OCI-LY3 (cell line): ENCODE data around the gene CFAP410.

Experiments used
- H2AFZ ChIP-seq: fragments of 200-600, 300-600 bp; shearing (Covaris generic); 2 replicates; pipeline ENCODE4 v1.6.0; 2014; ENCODE audit warnings: antibody characterized with exemption, low read depth, low read length
- H3K27ac ChIP-seq: fragments of 200-600, 300-600 bp; sonication (generic); 2 replicates; pipeline ENCODE4 v1.5.1; 2014; ENCODE audit warnings: mild to moderate bottlenecking, low read length, moderate library complexity, mixed read lengths
- H3K27me3 ChIP-seq: fragments of 200-600, 300-600 bp; sonication (generic); 2 replicates; pipeline ENCODE4 v1.6.1; 2014; ENCODE audit warnings: low read depth, low read length, mixed read lengths
- H3K36me3 ChIP-seq: fragments of 200-600, 300-600 bp; sonication (generic); replicated peaks from 2 replicates; pipeline ENCODE3; 2014; ENCODE audit warnings: low read depth, low read length, mixed read lengths
- H3K4me1 ChIP-seq: fragments of 300-600, 200-600 bp; sonication (generic); 2 replicates; pipeline ENCODE4 v1.6.1; 2014; ENCODE audit warnings: low read length, mixed read lengths
- H3K4me2 ChIP-seq: fragments of 200-600, 300-600 bp; sonication (generic); 2 replicates; pipeline ENCODE4 v1.6.1; 2014; ENCODE audit warnings: low read length, mixed read lengths
- H3K4me3 ChIP-seq: fragments of 300-600, 200-600 bp; sonication (generic); 2 replicates; pipeline ENCODE4 v1.5.1; 2014; ENCODE audit warnings: antibody characterized with exemption, mild to moderate bottlenecking, low read length, moderate library complexity
- H3K79me2 ChIP-seq: fragments of 300-600, 200-600 bp; shearing (Covaris generic); 2 replicates; pipeline ENCODE4 v1.6.1; 2014; ENCODE audit warnings: mild to moderate bottlenecking, low read length, mixed read lengths
- H3K9ac ChIP-seq: fragments of 300-600, 200-600 bp; shearing (Covaris generic); 2 replicates; pipeline ENCODE4 v1.6.0; 2014; ENCODE audit warnings: mild to moderate bottlenecking, low read length, moderate library complexity
- H3K9me3 ChIP-seq: fragments of 200-600, 300-600 bp; shearing (Covaris generic); 2 replicates; pipeline ENCODE4 v1.6.1; 2014; ENCODE audit warnings: low read length, mixed read lengths; ENCODE audit not compliant: insufficient read depth
- H4K20me1 ChIP-seq: fragments of 200-600, 300-600 bp; sonication (generic); 2 replicates; pipeline ENCODE4 v1.6.1; 2016; ENCODE audit warnings: low read length, mixed read lengths; ENCODE audit not compliant: insufficient read depth
- EZH2phosphoT487 ChIP-seq: fragments of 200-600 bp; shearing (Covaris generic); IDR thresholded peaks from 2 replicates; pipeline ENCODE4 v1.6.1; 2018; ENCODE audit warnings: antibody characterized with exemption, mixed run types, low read depth
- TF ChIP-seq, protein P1 (sequence below): fragments of 200-600, 300-600 bp; sonication (generic); IDR thresholded peaks from 2 replicates; pipeline ENCODE4 v1.5.1; 2014; ENCODE audit warnings: antibody characterized with exemption, low read length, low read depth

CFAP410 gene

DNA sequence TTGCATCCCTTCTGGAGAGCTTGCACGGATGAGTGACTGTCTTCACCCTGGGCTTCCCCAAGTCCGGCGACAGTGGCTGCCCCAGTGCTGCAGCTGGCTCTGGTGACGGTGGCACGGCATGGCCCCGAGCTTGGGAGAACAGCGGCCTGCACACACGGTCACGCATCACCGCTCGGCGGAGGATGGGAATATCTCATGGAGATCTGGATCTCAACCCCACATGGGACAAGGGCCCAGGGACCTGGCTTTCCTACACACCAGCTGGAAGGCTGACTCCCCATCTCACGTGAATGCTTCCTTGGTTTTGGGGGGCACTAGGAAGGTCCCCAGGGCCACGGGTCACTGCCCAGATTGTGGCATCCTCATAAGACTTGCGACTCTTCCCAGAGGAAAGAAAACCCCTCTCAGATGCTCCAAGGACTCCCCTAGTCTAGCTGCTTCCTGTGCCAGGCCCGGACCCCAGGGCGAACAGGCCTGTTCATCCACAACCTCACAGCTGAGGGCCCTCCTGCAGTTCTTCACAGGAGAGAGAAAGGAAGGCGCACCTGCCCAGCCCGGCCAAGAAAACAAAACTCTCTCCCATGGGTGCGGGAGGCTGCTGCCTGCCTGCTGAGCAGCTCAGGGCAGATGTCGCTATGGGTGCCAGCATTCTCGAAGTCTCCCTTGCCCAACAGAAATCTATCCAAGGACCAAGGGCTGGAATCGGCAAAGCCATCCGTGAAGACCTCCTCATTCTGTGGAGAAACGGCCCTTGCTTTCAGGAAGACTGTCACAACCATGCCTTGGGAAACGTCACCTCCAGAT is 9.9 kb downstream of the CFAP410 start:
- no peak overlapping the region for H3K9ac ChIP-seq

DNA sequence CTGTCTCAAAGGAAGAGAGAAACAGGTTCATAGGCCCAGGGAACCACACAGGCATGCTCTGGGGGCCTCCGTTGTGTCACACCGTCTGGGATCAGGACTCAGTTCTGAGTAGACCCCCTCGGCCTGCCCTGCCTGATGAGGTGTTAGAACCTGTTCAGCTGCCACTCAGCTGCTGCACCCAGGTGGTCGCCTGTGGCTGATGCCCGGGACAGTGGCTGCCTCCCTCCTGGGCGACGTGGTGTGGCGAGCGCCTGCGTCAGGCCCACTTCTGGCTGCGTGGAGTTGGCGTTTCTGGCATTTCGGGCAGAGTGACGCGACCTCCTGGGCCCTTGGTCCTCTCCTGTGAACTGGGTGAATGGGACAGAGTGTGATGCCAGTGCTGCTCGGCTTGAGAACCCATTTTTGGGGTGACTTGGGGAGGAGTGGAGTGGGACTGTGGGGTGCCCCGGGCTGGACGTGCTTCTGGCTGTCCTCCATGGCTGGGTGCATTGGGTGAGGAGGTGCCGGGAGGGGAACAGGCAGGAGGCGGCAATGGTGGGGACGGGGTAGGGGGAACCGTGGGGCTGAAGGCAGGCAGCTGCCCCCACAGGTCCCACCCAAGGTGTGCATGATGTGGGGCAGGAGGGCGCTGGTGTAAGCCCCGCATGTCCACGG is 10.8 kb downstream of the CFAP410 start:
- H3K27ac ChIP-seq = no peak overlapping the region
- H3K4me1 ChIP-seq = no peaks in the 10 kb centered on the region
- H3K36me3 ChIP-seq = no peaks in the 10 kb centered on the region
- no peaks in the 10 kb centered on the region for H3K27me3 ChIP-seq
- no peak overlapping the region for H3K4me3 ChIP-seq
- H3K9me3 ChIP-seq = no peaks in the 10 kb centered on the region
- H4K20me1 ChIP-seq = no peaks in the 10 kb centered on the region
- no peak overlapping the region for H3K9ac ChIP-seq
- H2AFZ ChIP-seq = no peak overlapping the region
- TF ChIP-seq, protein P1, sequence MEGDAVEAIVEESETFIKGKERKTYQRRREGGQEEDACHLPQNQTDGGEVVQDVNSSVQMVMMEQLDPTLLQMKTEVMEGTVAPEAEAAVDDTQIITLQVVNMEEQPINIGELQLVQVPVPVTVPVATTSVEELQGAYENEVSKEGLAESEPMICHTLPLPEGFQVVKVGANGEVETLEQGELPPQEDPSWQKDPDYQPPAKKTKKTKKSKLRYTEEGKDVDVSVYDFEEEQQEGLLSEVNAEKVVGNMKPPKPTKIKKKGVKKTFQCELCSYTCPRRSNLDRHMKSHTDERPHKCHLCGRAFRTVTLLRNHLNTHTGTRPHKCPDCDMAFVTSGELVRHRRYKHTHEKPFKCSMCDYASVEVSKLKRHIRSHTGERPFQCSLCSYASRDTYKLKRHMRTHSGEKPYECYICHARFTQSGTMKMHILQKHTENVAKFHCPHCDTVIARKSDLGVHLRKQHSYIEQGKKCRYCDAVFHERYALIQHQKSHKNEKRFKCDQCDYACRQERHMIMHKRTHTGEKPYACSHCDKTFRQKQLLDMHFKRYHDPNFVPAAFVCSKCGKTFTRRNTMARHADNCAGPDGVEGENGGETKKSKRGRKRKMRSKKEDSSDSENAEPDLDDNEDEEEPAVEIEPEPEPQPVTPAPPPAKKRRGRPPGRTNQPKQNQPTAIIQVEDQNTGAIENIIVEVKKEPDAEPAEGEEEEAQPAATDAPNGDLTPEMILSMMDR = no peak
- no peak for TF ChIP-seq EZH2phosphoT487
- H3K4me2 ChIP-seq = no peak overlapping the region
- no peaks in the 10 kb centered on the region for H3K79me2 ChIP-seq

More for the DNA sequence above, 9.9 kb downstream of the CFAP410 start:
- Histone ChIP-seq H3K4me3 (no peak overlapping the region), H3K27ac (no peak overlapping the region), H3K27me3 (no peaks in the 10 kb centered on the region), H4K20me1 (no peaks in the 10 kb centered on the region), H2AFZ (no peak overlapping the region), H3K9me3 (no peaks in the 10 kb centered on the region), H3K4me1 (no peaks in the 10 kb centered on the region), H3K36me3 (no peaks in the 10 kb centered on the region), H3K79me2 (no peaks in the 10 kb centered on the region), H3K4me2 (no peak overlapping the region)
- TF ChIP-seq, protein P1 = no peak
- TF ChIP-seq EZH2phosphoT487 = no peak

DNA sequence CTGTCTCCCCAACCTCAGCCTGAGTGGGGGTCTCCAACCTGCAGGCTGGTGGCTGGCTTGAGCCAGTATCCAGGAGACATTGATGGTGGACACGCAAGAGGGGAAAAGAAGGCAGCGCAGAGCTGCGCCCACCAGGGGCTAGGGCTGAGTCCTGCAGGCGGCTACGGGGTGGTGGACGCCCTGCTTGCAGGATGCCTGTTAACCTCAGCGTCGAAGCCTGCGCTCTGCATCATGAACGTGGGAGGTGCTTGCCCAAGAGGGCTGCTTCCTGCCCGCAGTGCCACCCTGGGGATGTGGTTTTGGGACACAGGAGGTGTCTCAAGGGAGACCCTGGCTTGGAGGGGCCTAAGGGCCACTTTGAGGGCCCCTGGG is 11.6 kb downstream of the CFAP410 start:
- no peaks in the 10 kb centered on the region for H3K9me3 ChIP-seq
- no peak overlapping the region for H3K4me2 ChIP-seq
- H3K4me3 ChIP-seq = no peak overlapping the region
- no peaks in the 10 kb centered on the region for H3K4me1 ChIP-seq
- no peaks in the 10 kb centered on the region for H3K27me3 ChIP-seq
- H3K79me2 ChIP-seq = no peaks in the 10 kb centered on the region
- no peak for TF ChIP-seq EZH2phosphoT487
- TF ChIP-seq, protein P1 = no peak
- no peaks in the 10 kb centered on the region for H4K20me1 ChIP-seq
- H3K36me3 ChIP-seq = no peaks in the 10 kb centered on the region
- no peak overlapping the region for H2AFZ ChIP-seq
- H3K9ac ChIP-seq = no peak overlapping the region
- no peak overlapping the region for H3K27ac ChIP-seq

DNA sequence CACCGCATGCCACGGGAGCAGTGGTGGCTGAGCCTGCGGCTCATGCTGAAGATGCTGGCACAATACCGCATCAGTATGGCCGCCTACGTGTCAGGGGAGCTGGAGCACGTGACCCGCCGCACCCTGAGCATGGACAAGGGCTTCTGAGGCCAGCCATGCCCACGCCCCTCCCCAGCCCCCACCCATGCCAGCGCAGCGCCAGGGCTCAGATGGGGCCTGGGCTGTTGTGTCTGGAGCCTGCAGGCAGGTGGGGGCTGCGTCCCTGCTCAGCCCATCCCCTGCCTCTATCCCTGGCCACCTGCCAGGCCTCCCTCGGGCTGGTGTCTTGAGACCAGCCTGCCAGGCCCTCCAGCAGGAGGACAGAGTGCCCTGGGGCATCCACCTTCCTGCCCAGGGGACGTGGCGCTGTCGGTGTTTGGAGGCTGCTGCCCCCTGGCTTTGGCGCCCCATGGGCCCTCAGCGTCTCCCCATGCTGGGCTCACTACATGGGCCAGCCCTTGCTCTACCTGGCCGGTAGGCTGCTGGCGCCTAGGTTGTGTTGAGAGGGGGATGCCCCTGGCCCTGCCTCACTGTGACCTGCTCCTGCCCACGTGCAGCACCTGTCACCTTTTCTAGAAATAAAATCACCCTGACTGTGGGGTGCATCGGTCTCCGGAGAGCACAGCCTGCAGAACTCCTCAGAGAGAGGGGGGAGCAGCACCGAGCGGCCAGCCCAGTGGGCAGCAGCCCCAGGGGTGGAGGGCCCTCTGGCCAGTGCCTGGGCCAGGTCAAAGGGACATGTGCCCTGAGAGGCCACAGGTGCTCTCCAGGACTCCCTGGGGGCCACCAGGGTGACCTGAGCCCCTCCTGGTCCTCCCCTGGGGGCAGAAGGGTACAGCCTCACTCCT is 12.2 kb downstream of the CFAP410 start:
- no peak overlapping the region for H3K9ac ChIP-seq
- TF ChIP-seq, protein P1 = no peak
- no peak for TF ChIP-seq EZH2phosphoT487
- H3K9me3 ChIP-seq = no peaks in the 10 kb centered on the region
- no peaks in the 10 kb centered on the region for H3K36me3 ChIP-seq
- H3K79me2 ChIP-seq = no peaks in the 10 kb centered on the region
- no peaks in the 10 kb centered on the region for H3K4me1 ChIP-seq
- H4K20me1 ChIP-seq = no peaks in the 10 kb centered on the region
- no peaks in the 10 kb centered on the region for H3K27me3 ChIP-seq
- no peak overlapping the region for H3K4me3 ChIP-seq
- no peak overlapping the region for H2AFZ ChIP-seq
- H3K4me2 ChIP-seq = no peak overlapping the region
- H3K27ac ChIP-seq = no peak overlapping the region
